HG02571 (cell line): ENCODE data around the gene DMBX1.

Experiments used
- ATAC-seq: cut with Tn5 transposase; IDR thresholded peaks from one replicate; pipeline ENCODE4 v1.9.1; 2021; ENCODE audit warnings: mild to moderate bottlenecking, moderate library complexity; ENCODE audit not compliant: unreplicated experiment

DMBX1 gene

GRCh38 chr1:46522969-46523320 lies 33.3 kb downstream of the DMBX1 start:
- ATAC-seq = no peak

- ATAC-seq = no peak
Observed at GRCh38 chr1:46523496-46524353, 34.1 kb downstream of the DMBX1 start.

GRCh38 chr1:46524843-46525242 lies 35.2 kb downstream of the DMBX1 start:
- no peak for ATAC-seq

GRCh38 chr1:46525253-46525983 lies 35.8 kb downstream of the DMBX1 start:
- no peak for ATAC-seq

DNA sequence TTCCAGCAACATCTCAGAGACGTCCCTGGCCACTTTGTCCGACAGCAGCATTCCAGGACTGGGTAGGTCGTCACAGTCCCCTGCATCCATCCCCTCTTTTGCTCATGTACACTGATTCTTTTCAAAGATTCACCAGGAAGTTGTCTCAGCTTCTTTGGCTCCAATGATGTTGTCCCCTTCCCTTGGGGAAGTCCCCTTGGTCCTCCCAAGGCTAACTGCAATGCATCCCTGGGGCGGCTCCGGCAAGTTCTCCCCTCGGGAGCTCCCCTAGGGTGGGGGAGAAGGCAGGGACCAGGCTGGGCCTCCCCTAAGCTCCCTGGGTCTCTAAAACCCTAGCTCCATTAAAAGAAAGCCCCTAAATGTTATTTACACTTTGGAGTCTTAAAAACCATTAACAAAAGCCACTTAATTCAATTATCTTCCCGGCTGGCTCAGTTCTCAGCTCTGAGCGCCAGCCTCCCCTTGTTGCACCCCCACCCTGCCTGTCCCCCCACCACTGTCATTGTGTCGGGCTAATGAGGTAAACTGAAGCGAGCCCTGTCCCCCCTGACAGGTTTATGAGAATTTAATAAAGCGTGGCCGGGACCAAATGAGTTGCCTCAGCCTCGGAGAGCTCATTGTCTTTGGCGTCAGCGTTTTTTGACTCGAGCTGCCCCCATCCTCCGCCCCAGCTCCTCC lies 36.5 kb downstream of the DMBX1 start:
- ATAC-seq = no peak

DNA sequence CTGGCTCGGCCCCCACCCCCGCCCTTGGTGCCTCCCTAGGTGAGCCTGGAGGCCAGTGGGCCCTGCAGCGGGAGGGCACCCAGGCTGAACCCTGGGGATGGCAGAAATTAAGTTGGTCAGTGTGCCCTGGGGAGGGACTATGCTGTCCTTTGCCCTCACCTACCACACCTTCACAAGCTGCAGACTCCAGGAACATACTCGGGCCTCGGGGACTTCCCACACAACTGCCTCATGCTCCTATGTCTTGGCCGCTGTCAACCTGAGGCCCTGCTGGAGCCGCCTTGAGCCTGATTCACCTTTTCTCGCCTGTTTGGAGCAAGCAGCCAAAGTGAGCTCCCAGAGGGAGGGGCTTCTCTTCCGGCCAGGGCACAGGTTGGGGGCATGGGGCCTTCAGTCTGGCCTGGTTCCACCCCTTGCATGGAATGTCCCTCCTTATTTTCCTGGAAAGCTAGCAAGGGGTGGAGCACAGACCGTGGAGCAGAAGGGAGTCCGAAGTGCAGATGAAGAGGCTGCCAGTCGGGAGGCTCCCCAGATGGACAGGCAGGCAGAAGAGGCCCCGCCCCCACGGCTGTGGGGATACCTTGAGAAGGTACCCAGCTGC lies 37.2 kb downstream of the DMBX1 start:
- ATAC-seq = no peak

GRCh38 chr1:46527474-46528296 lies 38.0 kb downstream of the DMBX1 start:
- ATAC-seq = no peak

GRCh38 chr1:46528297-46528955 lies 38.8 kb downstream of the DMBX1 start:
- ATAC-seq = no peak

- no peak for ATAC-seq
Observed at GRCh38 chr1:46529031-46529630, 39.5 kb downstream of the DMBX1 start.

- ATAC-seq = no peak
Observed at GRCh38 chr1:46530311-46530710, 40.7 kb downstream of the DMBX1 start.

- ATAC-seq = no peak
Observed at GRCh38 chr1:46530791-46531409, 41.3 kb downstream of the DMBX1 start.

DNA sequence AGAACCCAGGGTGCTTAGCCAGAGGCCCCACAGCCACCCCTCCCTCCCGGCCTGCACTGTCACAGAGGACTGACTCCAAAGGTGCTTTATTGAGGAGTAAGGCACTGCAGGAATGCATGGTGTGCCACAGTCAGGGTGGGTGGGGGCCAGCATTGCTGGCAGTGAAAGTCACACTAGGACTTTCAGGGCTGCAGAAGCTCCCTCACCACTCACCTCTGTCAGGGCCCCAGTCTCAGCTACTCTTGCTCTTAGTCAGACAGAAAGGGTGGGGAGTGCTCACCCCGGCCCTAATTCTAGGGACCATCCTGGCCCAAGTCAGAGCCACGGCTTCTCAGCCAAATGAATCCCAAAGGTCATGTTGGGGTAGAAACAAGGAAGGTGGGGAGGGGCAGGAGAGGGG lies 42.5 kb downstream of the DMBX1 start:
- ATAC-seq = no peak

DNA sequence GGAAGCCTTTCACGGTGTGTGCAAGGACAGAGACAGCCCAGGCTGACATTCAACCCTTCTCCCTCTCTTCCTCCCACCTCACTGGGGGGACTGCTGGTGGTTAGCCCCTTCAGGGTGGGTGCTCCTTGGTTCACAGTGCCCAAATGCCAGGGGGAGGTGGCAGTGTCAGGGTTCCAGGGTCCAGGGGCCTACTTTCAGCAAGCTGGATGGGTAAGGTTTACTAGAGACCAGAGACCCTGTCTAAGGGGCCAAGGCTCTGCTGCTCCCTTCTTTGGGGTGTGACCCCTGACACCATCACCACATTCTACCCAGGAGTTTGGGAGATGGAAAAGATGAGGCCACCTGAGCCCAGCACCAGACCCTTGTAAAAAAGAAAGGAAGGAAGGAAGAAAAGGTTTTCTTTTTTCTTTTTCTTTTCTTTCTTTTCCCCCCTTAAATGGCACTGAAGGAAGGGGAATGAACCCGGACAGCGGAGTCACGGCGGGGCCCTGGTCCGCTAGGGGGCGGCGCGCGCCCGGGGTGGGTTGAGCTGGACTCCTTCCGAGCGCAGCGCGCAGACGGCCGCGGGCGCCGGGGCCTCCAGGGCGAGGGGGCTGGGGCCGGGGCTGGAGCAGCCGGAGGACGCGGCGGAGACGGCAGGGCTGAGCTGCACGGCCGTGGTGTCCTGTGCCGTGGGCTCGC lies 43.0 kb downstream of the DMBX1 start:
- no peak for ATAC-seq

DNA sequence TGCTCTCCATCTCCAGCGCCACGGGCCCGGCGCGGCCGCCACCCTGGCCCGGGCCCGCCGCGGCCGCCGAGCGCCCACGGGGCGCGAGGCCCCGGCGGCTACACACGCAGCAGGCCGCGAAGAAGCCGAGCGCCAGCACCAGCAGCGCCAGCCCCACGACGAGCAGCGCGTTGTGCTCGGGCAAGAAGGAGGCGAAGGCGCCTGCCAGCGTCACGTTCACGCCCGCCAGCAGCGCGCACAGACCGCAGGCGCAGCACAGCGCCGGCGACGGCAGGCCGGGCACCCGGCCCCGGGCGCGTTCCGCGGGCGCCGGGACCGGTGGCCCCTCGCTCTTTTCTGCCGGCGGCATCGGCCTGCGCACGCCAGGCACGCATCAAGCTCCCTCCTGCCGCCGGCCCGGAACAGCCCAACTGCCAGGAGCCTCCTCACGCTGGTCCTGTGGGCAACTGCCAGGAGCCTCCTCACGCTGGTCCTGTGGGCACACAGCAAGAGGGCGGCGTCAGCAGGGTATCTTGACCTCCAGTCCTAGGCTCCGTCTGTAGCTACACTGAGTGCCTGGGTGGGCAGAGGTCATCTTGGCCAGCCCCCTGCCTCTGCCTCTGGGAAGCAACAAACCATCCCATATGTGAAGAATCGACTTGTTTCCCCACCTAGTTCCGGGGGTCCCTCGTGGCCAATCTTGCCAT lies 43.7 kb downstream of the DMBX1 start:
- ATAC-seq = no peak

DNA sequence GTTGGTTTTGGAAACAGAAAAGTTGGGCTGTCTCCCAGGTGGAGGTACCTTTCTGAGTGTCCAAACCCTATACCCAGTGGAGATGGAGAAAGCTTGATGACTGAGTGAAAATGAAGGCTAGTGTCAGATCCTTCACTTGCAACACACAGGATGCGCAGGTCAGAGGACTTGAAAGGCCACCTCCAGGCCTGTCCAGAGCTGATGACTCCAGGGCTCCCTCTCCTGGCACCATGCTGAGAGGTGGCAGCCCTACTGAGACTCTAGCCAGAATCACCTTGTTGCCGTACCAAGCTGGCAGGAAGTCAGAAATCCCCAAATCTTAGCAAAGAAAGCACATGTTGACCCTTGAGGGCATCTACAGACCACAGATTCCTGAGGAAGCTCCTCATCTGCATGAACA lies 45.4 kb downstream of the DMBX1 start:
- ATAC-seq = no peak

- no peak for ATAC-seq
Observed at GRCh38 chr1:46536527-46536926, 46.9 kb downstream of the DMBX1 start.

DNA sequence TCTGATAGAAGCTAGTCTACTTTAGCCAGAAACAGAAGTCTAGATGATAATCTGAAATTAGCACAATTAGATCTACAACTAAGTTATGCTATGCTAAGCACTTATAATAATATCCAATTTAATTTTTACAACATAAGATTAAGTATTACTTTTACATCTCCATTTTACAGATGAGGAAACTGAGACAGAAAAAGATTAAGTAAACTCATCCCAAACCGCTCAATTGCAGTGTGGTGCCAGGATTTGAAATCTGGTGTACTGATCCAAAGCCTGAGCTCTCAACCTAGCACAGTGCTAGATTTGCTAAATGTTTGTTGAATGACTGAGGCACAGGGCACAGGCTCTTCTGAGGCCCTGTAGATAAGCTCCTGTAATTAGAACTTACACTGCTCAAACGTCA lies 48.0 kb downstream of the DMBX1 start:
- ATAC-seq = no peak

GRCh38 chr1:46538147-46538546 lies 48.5 kb downstream of the DMBX1 start:
- no peak for ATAC-seq
